Activated CD4-positive, alpha-beta T cell treated with anti-CD3 and anti-CD28 coated beads, Interleukin-10, Interleukin-2, amounts not matched to agents 100 ng/mL and 50 ng/mL, durations not matched to agents 16 hours and 8 hours (primary cell): ENCODE measurements around the gene FGD4.

ENCODE experiments used
- DNase-seq: peaks from one replicate; pipeline ENCODE4 v3.0.0-alpha.2; 2020

The FGD4 gene

GRCh38 chr12:32688786-32689185 lies 289.4 kb downstream of the FGD4 start:
- DNase-seq, result no peak

GRCh38 chr12:32690927-32691326 lies 291.6 kb downstream of the FGD4 start:
- DNase-seq, result no peak

- peak; percentile 32 for DNase-seq
Observed at GRCh38 chr12:32692358-32692757, 293.0 kb downstream of the FGD4 start.

GRCh38 chr12:32693036-32693435 lies 293.7 kb downstream of the FGD4 start:
- no peak for DNase-seq
